Kasumi-1 (cell line): Measurements from ENCODE around the gene CRTC3.
A peak's percentile ranks its signal among the peaks of the same experiment; 100 is the strongest.

Experiments
- DNase-seq, 2 experiments: peaks; one replicate each; lab custom pipeline; 2025; lab: John Stamatoyannopoulos, UW

The CRTC3 gene

GRCh38 chr15:90563463-90563862 lies 33.7 kb downstream of the CRTC3 start:
- DNase-seq, result no peak

DNA sequence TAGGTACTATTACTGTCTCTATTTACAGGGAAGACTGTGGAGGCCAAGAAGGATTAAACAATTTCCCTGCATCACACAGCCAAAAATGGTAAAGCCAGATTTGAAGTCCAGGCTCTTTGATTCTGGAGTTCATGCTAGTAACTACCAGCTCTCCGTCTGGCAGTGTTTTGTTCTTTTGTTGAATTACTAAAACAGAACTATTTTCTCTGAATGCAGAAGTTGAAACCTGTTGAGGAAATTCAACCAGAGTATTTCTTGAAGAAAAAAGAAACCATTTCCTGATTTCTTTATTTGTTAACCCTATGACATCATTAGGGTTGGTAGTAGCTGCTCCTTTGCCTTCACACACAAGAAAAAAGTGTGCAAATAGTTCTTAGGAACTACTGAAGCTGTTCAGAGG lies 34.3 kb downstream of the CRTC3 start:
- DNase-seq, result peak; percentile 69 to 77

DNA sequence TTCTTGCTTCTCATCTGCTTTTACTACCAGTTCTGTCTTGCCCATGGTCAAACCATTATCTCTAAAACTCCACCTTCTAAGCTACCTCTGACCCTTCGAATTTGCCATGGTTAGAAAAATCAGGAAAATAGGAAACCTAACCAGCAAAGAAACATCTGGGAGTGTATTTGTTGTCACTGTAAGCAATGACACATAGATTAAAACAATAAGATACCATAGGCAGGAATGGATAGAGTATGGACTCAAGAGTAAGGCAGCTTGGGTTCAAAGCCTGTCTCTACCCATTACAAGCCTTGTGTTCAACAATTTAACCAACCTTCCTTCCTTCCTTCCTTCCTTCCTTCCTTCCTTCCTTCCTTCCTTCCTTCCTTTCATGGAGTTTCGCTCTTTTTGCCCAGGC lies 34.9 kb downstream of the CRTC3 start:
- DNase-seq, result no peak

- no peak for DNase-seq
These were observed 36.1 kb downstream of the CRTC3 start for GRCh38 chr15:90565866-90566265.

- DNase-seq, result no peak
These were observed 40.9 kb downstream of the CRTC3 start for GRCh38 chr15:90570643-90571042.

DNA sequence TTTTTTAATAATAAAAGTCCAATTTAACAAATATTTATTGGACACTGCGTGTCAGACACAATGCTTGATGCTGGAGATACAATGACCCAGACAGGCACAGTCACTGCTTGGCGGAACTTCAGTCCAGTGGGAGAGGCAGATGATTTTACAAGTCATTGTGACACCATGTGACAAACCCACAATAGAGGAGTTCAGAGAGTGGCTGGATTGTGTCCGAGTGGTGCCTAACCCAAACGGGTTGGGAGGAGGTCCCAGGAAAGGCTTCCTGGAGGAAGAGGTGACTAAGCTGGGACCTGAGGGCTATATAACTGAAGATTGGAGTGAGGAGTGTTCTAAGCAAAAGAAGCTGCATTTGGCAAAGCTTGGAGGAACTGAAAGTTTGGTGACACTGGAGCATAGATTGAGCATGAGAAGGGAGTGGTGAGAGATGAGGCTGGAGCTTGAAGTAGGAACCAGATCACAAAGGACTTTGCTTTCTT lies 41.4 kb downstream of the CRTC3 start:
- DNase-seq, result peak in 1 of 2 experiments; percentile 34

- no peak for DNase-seq
These were observed 43.2 kb downstream of the CRTC3 start for GRCh38 chr15:90572893-90573292.

- no peak for DNase-seq
These were observed 47.1 kb downstream of the CRTC3 start for GRCh38 chr15:90576711-90577389.

- DNase-seq, result no peak
These were observed 49.5 kb downstream of the CRTC3 start for GRCh38 chr15:90579213-90579612.

GRCh38 chr15:90580099-90580498 lies 50.4 kb downstream of the CRTC3 start:
- DNase-seq, result no peak

- DNase-seq, result no peak
These were observed 50.8 kb downstream of the CRTC3 start for GRCh38 chr15:90580541-90580940.

GRCh38 chr15:90580946-90581345 lies 51.2 kb downstream of the CRTC3 start:
- no peak for DNase-seq

- no peak for DNase-seq
These were observed 52.1 kb downstream of the CRTC3 start for GRCh38 chr15:90581771-90582352.

GRCh38 chr15:90582553-90582952 lies 52.8 kb downstream of the CRTC3 start:
- no peak for DNase-seq

DNA sequence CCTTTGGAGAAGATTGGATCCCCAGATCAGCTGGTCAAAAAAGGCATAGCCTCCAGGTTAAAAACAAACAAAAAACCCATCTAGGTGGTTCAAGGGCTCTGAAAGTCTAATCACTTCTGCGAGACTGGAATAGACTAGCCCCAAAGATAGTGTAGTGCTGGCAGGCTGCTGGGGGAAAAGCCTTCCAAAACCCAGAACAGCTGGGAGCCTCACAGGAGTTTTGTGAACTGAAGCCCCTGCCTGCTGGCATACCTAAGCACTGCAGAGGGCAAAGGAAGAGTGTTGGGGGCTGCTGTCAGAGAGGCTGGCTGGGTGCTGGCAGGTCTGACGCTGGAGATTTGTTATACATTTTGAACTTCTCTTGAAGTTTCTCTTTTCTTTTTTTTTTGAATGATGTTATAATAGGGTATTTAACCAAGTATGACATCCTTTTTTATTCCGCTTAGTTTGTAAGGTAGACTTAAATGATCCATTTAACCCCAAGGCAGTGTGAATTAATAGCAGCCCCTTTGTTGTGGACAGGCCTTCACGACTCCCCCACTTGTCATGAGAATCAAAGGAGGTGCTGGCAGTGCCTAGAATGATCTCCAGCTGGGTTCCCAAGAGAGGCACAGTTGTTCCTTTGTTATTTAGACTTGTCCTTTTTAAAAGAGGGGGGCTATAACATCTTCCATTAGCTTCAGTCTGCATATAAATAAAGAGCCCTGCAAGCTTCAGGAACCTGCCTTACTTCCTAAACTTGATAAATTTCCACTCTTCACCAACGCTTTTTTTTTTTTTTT lies 53.9 kb downstream of the CRTC3 start:
- no peak for DNase-seq

- no peak for DNase-seq
These were observed 55.1 kb downstream of the CRTC3 start for GRCh38 chr15:90584841-90585240.

DNA sequence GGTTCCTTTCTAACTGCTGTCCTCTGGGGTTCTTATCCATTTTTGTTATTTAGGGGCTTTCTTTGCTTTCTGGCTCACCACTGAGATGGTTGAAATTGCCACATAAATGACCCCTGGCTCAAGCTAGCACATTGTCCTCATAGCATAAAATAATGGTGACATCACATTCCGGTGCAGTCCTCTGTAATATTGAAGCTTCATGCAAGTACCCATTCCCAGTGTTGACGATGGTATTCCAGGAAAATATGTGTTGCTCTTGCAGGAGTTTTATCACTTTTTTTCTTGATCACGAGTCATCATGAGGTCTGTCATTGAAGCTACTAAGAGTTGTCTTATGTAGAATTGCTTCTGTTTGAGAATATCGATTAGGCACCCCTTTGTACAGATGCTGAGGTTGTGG lies 56.1 kb downstream of the CRTC3 start:
- DNase-seq, result no peak

- no peak for DNase-seq
These were observed 57.2 kb downstream of the CRTC3 start for GRCh38 chr15:90586948-90587347.

DNA sequence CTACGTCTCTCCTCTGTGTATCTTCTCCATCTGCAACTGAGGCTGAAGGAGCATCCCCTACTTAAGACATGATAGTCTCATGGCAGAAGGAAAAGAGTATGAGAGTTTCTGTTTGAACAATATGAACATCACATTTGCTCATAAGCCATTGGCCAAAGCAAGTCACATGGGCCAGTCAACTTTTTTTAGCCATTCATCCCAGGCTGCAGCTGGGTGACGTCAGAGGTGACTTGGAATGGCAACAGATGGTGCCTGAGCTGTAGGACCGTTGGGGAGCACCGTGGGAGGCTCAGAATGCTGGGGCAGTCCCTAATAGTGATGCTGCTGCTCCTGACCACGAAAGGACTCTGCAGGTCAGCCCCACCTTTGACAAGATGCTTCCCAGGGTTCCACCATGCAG lies 58.7 kb downstream of the CRTC3 start:
- no peak for DNase-seq

- no peak for DNase-seq
These were observed 61.8 kb downstream of the CRTC3 start for GRCh38 chr15:90591524-90591923.

DNA sequence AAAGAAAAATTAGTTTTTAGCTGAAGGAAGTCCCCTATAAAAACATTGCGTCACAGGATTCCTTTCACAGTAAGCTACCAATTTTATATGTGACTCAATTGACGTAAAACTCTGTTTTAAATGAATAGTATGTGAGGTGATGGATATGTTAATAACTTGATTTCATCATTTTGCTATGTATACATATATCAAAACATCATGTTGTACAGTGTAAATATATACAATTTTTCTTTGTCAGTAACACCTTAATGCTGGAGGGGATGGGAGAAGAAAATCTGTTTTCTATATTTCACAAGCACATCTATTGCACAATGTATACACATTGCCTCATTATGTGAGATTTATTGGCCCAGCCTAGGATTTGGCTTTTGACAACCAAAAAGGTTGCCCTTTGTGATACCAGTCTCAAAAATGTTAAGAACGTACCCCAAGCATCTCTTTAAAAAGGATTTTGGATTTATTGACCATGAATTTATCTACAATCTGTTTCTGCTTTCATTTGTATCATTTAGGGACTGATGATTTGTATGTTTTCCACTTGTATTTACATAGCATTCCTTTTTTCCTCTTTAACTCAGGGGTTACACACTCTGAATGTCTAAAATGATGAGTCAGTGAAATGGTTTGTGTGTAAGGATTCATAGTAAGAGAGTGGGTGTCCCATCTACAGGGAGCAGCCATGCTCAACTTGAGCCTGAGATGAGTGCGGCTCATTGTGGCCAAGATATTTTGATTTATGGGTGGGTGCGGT lies 62.6 kb downstream of the CRTC3 start:
- no peak for DNase-seq

DNA sequence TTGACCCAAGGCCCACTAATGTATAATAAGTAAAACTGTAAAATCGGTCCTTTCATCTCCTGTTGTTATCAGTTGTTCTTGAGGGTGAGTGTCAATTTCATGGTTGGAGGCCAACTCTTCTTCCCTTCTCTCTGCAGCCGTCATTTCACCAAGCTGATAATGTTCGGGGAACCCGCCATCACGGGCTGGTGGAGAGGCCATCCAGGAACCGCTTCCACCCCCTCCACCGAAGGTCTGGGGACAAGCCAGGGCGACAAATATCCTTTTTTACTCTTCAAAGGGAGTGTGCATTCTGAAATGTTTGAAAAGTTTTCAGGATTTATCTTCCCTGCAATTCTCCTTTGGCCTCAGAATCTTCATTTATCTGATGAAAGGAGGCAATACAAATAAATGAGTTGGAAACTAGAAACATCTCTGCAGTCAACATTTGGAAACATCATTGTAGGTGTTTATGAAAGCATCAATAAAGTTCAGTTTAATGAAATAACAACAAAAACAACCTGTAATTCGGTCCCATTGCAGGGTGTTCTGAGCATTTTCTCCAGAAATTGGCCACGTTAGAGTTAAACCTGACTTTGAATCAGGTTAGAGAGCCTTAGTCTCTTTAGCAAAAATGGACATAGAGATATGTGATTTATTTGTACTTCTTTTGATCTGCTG lies 63.9 kb downstream of the CRTC3 start:
- DNase-seq, result no peak
